Loucy (cell line): Measurements from ENCODE around the gene APC.

Experiments
- H2AFZ ChIP-seq: fragments of 200-600 bp; sonication (generic); 2 replicates; pipeline ENCODE4 v1.6.0; 2016; ENCODE audit warnings: antibody characterized with exemption, mild to moderate bottlenecking, low read length, moderate library complexity
- H3F3A ChIP-seq: fragments of 200-600 bp; 2 replicates; pipeline ENCODE4 v1.6.0; 2016; ENCODE audit warnings: antibody characterized with exemption, low read depth, mild to moderate bottlenecking
- H3K27me3 ChIP-seq: fragments of 200-600 bp; sonication (generic); 2 replicates; pipeline ENCODE4 v1.6.1; 2014; ENCODE audit warnings: low read length, mild to moderate bottlenecking; ENCODE audit not compliant: insufficient read depth, poor library complexity, severe bottlenecking
- H3K36me3 ChIP-seq: fragments of 200-600 bp; sonication (generic); 2 replicates; pipeline ENCODE4 v1.6.1; 2016; ENCODE audit warnings: low read length; ENCODE audit not compliant: insufficient read depth
- H3K4me1 ChIP-seq: fragments of 200-600 bp; sonication (generic); 2 replicates; pipeline ENCODE4 v1.5.1; 2014; ENCODE audit warnings: low read length, mild to moderate bottlenecking; ENCODE audit not compliant: insufficient read depth, poor library complexity, severe bottlenecking
- H3K4me2 ChIP-seq: fragments of 200-600 bp; sonication (generic); 2 replicates; pipeline ENCODE4 v1.6.0; 2014; ENCODE audit warnings: antibody characterized with exemption, low read length, low read depth, mild to moderate bottlenecking; ENCODE audit not compliant: poor library complexity, severe bottlenecking
- H3K4me3 ChIP-seq: fragments of 200-600 bp; sonication (generic); 2 replicates; pipeline ENCODE4 v1.5.1; 2014; ENCODE audit warnings: low read length, mild to moderate bottlenecking, mixed read lengths; ENCODE audit not compliant: poor library complexity, severe bottlenecking
- H3K79me2 ChIP-seq: fragments of 200-600 bp; sonication (generic); 2 replicates; pipeline ENCODE4 v1.6.1; 2014; ENCODE audit warnings: low read length; ENCODE audit not compliant: insufficient read depth
- H3K9ac ChIP-seq: fragments of 200-600 bp; sonication (generic); 2 replicates; pipeline ENCODE4 v1.6.0; 2014; ENCODE audit warnings: mild to moderate bottlenecking, low read depth, low read length, moderate library complexity; ENCODE audit not compliant: poor library complexity, severe bottlenecking
- H3K9me2 ChIP-seq: fragments of 200-600 bp; sonication (generic); replicated peaks from 2 replicates; pipeline ENCODE4 v1.6.1; 2016; ENCODE audit warnings: low read depth, low read length, mixed read lengths
- H3K9me3 ChIP-seq: fragments of 200-600 bp; sonication (generic); 2 replicates; pipeline ENCODE4 v1.6.1; 2014; ENCODE audit warnings: mild to moderate bottlenecking, antibody characterized with exemption, low read length, low read depth; ENCODE audit not compliant: insufficient read depth
- H4K20me1 ChIP-seq: fragments of 200-600 bp; sonication (generic); 2 replicates; pipeline ENCODE4 v1.6.0; 2014; ENCODE audit warnings: antibody characterized with exemption, low read length, mild to moderate bottlenecking; ENCODE audit not compliant: insufficient read depth, poor library complexity, severe bottlenecking
- EZH2phosphoT487 ChIP-seq: fragments of 200-600 bp; IDR thresholded peaks from 2 replicates; pipeline ENCODE4 v1.6.1; 2018; ENCODE audit warnings: antibody characterized with exemption, mild to moderate bottlenecking, moderate library complexity, borderline replicate concordance
- TF ChIP-seq, protein P1 (sequence below): fragments of 200-600 bp; sonication (generic); conservative IDR thresholded peaks from 2 replicates; pipeline ENCODE4 v1.5.1; 2014; ENCODE audit warnings: mild to moderate bottlenecking, antibody characterized with exemption, low read length

The APC gene

DNA sequence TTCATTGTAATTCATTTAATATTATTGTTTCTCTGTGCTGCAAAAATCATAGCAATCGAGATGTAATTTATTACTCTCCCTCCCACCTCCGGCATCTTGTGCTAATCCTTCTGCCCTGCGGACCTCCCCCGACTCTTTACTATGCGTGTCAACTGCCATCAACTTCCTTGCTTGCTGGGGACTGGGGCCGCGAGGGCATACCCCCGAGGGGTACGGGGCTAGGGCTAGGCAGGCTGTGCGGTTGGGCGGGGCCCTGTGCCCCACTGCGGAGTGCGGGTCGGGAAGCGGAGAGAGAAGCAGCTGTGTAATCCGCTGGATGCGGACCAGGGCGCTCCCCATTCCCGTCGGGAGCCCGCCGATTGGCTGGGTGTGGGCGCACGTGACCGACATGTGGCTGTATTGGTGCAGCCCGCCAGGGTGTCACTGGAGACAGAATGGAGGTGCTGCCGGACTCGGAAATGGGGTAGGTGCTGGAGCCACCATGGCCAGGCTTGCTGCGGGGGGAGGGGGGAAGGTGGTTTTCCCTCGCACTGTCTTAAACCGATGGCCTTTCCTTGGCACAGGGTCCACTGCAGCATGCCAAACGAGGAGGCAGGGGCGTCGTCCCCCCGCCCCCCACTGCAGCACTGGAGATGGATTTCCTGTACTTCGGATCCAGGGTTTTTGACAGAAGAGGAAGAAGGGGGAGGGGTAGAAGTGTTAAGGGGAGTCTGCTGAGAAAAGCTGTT lies at the start of gene APC:
APC (plus strand) TSS at position 423 of the 728 bp plus-strand sequence. CDS start 17,006 bp downstream, outside the sequence.
- no peaks in the 10 kb centered on the region for H3K27me3 ChIP-seq
- peak within 1 kb of the TSS; percentile 92 for H3K4me3 ChIP-seq
- H3K36me3 ChIP-seq, result no peaks in the 10 kb centered on the region
- peak within 1 kb of the TSS; percentile 82 for H2AFZ ChIP-seq
- peaks cover 44% of the 10 kb centered on the region for H3K79me2 ChIP-seq
- H3K9me2 ChIP-seq, result no peaks in the 10 kb centered on the region
- H3F3A ChIP-seq, result no peaks in the 10 kb centered on the region
- peak within 1 kb of the TSS; percentile 69 for H3K9ac ChIP-seq
- peaks cover 9% of the 10 kb centered on the region for H4K20me1 ChIP-seq
- no peak for TF ChIP-seq EZH2phosphoT487
- TF ChIP-seq, protein P1, sequence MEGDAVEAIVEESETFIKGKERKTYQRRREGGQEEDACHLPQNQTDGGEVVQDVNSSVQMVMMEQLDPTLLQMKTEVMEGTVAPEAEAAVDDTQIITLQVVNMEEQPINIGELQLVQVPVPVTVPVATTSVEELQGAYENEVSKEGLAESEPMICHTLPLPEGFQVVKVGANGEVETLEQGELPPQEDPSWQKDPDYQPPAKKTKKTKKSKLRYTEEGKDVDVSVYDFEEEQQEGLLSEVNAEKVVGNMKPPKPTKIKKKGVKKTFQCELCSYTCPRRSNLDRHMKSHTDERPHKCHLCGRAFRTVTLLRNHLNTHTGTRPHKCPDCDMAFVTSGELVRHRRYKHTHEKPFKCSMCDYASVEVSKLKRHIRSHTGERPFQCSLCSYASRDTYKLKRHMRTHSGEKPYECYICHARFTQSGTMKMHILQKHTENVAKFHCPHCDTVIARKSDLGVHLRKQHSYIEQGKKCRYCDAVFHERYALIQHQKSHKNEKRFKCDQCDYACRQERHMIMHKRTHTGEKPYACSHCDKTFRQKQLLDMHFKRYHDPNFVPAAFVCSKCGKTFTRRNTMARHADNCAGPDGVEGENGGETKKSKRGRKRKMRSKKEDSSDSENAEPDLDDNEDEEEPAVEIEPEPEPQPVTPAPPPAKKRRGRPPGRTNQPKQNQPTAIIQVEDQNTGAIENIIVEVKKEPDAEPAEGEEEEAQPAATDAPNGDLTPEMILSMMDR, result no peak
- H3K4me1 ChIP-seq, result peaks cover 17% of the 10 kb centered on the region
- no peaks in the 10 kb centered on the region for H3K9me3 ChIP-seq
- H3K4me2 ChIP-seq, result peak within 1 kb of the TSS; percentile 75

DNA sequence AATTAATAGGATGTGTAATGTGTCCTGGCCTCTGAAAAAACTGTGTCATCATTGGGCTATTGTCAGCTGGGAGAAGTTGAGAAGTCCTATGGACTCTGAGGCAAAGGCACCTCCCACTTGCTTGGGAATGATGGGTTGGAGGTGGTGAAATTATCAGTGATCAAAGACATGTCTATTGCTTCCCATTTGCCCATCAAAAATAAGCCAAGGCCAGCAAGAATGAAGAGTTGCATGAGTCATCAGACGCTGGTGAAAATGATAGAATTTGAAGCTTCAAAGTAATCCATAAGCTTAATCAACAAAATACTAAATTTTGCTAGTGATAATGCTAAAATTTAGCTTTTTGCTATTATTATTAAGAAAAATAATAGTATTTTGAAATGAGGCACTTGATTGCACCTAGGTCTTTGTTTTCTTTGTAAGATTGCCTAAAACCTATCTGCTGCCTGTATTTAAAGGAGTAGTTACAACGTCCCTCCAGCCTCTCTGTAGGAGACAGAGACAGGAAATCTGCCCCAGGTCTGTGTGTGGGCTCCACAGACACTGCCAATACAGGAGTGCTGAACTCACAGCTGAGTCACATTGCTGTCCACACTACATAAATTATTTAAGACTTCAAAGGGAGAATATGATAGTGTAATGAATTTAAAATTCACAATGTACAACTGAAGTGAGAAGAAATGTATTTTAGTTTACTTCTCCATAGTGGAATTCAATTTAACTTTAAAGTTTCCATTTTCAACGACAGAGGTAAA lies 48.4 kb upstream of the APC start:
- no peak for TF ChIP-seq EZH2phosphoT487
- TF ChIP-seq, protein P1, result no peak
- no peaks in the 10 kb centered on the region for H3F3A ChIP-seq
- H3K9ac ChIP-seq, result no peak overlapping the region
- no peaks in the 10 kb centered on the region for H4K20me1 ChIP-seq
- no peaks in the 10 kb centered on the region for H3K9me3 ChIP-seq
- no peak overlapping the region for H2AFZ ChIP-seq
- no peaks in the 10 kb centered on the region for H3K27me3 ChIP-seq
- H3K9me2 ChIP-seq, result no peaks in the 10 kb centered on the region
- no peaks in the 10 kb centered on the region for H3K79me2 ChIP-seq
- no peak overlapping the region for H3K4me3 ChIP-seq
- peaks cover 12% of the 10 kb centered on the region for H3K4me1 ChIP-seq
- H3K4me2 ChIP-seq, result no peak overlapping the region
- H3K36me3 ChIP-seq, result no peaks in the 10 kb centered on the region

DNA sequence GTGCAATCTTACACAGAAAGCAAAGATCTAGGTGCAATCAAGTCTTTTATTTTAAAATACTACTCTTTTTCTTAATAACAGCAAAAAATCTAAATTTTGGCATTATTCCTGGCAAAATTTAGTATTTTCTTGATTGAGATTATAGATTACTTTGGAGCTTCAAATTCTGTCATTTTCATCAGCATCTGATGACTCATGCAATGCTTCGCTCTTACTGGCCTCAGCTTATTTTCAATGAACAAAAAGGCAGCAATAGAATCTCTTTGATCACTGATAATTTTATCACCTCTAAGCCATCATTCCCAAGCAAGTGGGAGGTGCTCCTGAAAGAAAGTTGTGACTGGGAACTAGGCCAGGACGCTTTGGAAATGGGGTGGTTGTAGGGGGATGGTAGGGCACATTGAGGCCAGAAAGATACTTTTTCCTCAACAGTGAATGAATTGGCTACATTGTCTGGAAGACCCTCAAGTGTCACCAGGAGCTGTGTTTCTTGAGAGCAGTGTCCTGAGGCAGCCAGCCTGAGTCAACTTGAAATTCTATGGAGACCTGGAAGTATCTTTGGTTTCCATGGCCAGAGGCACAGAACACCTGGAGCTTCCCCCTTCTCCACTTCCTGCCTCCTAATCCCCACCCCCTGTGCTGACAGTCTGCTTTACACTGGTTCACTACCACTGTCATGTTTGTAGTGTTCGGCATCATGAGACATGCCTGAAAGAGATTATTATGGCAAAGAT lies 46.9 kb upstream of the APC start:
- Histone ChIP-seq H3K27me3 (no peaks in the 10 kb centered on the region), H3K79me2 (no peaks in the 10 kb centered on the region), H3K9ac (no peak overlapping the region), H4K20me1 (no peaks in the 10 kb centered on the region), H3K9me3 (no peaks in the 10 kb centered on the region), H3K36me3 (no peaks in the 10 kb centered on the region), H3K9me2 (no peaks in the 10 kb centered on the region), H3K4me1 (peaks cover 15% of the 10 kb centered on the region), H3K4me3 (no peak overlapping the region), H3F3A (no peaks in the 10 kb centered on the region), H2AFZ (no peak overlapping the region), H3K4me2 (no peak overlapping the region)
- TF ChIP-seq EZH2phosphoT487, result no peak
- TF ChIP-seq, protein P1, result no peak
